Ishikawa (cell line): ENCODE measurements around the gene PRC1.

Experiments used
- CEBPB ChIP-seq: IDR thresholded peaks from 2 replicates; pipeline ENCODE4 v1.6.1; 2012
- MAX ChIP-seq: IDR thresholded peaks from 2 replicates; pipeline ENCODE4 v1.6.1; 2012
- TAF1 ChIP-seq: IDR thresholded peaks from 2 replicates; pipeline ENCODE4 v1.6.1; 2012; ENCODE audit warnings: low read depth, mild to moderate bottlenecking
- TCF12 ChIP-seq: IDR thresholded peaks from 2 replicates; pipeline ENCODE4 v1.6.1; 2012; ENCODE audit warnings: low read depth
- TEAD4 ChIP-seq: IDR thresholded peaks from 2 replicates; pipeline ENCODE4 v1.6.1; 2012
- YY1 ChIP-seq: IDR thresholded peaks from 2 replicates; pipeline ENCODE4 v1.6.1; 2012; ENCODE audit warnings: low read depth
- ZBTB7A ChIP-seq: IDR thresholded peaks from 2 replicates; pipeline ENCODE4 v1.6.1; 2012; ENCODE audit warnings: low read depth
- TF ChIP-seq, protein P1 (sequence below): IDR thresholded peaks from 2 replicates; pipeline ENCODE4 v1.6.1; 2012; ENCODE audit warnings: low read depth, mild to moderate bottlenecking

- TF ChIP-seq, protein P1, sequence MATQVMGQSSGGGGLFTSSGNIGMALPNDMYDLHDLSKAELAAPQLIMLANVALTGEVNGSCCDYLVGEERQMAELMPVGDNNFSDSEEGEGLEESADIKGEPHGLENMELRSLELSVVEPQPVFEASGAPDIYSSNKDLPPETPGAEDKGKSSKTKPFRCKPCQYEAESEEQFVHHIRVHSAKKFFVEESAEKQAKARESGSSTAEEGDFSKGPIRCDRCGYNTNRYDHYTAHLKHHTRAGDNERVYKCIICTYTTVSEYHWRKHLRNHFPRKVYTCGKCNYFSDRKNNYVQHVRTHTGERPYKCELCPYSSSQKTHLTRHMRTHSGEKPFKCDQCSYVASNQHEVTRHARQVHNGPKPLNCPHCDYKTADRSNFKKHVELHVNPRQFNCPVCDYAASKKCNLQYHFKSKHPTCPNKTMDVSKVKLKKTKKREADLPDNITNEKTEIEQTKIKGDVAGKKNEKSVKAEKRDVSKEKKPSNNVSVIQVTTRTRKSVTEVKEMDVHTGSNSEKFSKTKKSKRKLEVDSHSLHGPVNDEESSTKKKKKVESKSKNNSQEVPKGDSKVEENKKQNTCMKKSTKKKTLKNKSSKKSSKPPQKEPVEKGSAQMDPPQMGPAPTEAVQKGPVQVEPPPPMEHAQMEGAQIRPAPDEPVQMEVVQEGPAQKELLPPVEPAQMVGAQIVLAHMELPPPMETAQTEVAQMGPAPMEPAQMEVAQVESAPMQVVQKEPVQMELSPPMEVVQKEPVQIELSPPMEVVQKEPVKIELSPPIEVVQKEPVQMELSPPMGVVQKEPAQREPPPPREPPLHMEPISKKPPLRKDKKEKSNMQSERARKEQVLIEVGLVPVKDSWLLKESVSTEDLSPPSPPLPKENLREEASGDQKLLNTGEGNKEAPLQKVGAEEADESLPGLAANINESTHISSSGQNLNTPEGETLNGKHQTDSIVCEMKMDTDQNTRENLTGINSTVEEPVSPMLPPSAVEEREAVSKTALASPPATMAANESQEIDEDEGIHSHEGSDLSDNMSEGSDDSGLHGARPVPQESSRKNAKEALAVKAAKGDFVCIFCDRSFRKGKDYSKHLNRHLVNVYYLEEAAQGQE = no peak
- TF ChIP-seq CEBPB = no peak
- no peak for TF ChIP-seq ZBTB7A
- TF ChIP-seq YY1 = no peak
- TF ChIP-seq MAX = no peak
- TF ChIP-seq TAF1 = no peak
- TF ChIP-seq TCF12 = no peak
- TF ChIP-seq TEAD4 = no peak
Observed at GRCh38 chr15:91022832-91023129, 28.4 kb upstream of the PRC1 start.
